Fibroblast of skin of left biceps (primary cell): ENCODE results near the gene CD82.
"Not testable (repeated sequence)": the region's sequence is repeated elsewhere in the genome, so short reads cannot be mapped to it uniquely, and the experiment has no call there.

Experiments
- DNase-seq, 2 experiments: peaks; one replicate each; pipeline ENCODE4 v3.0.0-alpha.2; 2013; ENCODE audit warnings: low read depth in 2 of 2

The CD82 gene

GRCh38 chr11:44533921-44534711 lies 31.3 kb upstream of the CD82 start:
- no peak for DNase-seq

- DNase-seq = no peak
These were observed 30.1 kb upstream of the CD82 start for GRCh38 chr11:44535191-44535980.

DNA sequence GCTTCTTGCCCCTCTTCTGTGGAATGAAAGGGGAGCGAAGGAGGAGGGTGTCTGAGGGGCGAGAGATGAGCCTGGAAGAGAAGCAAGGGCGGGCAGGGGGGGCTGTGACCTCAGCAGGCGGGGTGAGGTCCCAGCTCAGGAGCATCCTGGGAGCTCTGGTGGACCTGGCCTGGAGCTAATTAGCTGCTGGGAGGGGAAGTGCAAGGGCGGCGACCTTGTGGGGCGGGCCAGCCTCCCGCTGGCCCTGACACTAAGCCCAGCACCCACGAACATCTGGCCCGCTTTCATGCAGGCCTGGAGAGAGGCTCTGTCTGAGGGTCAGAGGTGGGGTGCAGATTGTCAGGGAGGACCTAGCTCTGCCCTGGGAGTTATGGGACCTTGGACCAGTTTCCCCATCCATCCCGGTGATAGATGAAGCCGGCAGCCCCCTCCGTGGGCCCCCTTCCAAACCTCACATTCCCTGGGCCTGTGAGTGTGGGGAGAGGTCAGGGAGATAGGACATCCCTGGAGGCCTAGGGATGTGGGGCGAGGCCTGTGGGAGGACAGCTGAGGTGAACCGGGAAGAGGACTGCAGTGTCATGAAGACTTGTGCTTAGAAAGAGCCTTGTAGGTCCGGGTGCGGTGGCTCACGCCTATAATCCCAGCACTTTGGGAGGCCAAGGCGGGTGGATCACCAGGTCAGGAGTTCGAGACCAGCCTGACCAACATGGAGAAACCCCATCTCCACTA lies 28.5 kb upstream of the CD82 start:
- DNase-seq = no peak

DNA sequence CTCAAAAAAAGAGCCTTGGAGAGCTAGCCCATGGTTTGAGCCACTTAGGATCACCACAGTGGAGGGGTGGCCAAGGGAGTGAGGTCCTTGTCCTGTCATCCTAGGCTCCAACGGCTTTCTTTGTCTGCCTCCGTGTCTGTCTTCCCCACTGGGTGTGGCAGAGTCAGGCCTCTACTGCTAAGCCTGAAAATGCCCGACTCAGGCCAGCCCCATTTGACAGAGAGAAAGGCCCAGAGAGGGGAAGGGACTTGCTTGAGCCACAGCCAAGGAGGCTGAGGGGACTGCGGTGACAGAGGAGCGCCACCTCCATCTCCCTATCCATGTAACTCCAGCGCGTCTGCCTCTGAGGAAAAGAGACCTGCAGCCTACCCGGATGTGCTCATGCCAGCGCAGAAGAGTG lies 27.8 kb upstream of the CD82 start:
- no peak for DNase-seq

DNA sequence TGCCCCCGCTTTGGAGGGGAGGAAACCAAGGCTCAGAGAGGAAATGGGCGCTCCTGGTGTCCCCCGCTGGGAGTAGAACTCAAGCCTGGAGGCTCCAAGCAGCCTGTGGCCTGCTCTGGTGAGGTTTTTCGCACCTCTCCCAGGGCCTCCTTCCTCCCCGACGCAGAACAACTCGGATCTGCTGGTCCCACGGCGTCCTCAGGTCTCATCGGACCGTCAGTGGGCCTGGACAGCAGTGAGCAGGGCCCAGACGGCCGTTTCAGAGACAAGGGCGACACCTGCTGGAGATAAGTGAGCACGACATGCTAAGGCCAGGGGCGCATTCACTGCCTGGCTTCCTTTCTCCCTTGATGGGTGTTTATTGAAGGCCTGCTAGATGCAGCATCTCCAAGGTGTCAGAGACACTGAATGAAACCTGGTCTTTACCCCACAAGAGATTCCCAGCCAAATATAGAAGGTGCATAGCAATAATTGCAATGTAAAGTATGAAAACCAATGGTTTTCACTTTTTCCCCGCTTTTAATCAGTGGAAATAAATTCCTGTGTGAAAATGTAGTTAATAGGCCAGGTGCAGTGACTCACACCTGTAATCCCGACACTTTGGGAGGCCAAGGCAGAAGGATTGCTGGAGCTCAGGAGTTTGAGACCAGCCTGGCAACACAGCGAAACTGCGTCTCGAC lies 26.9 kb upstream of the CD82 start:
- DNase-seq = peak in 1 of 2 experiments; percentile 20

DNA sequence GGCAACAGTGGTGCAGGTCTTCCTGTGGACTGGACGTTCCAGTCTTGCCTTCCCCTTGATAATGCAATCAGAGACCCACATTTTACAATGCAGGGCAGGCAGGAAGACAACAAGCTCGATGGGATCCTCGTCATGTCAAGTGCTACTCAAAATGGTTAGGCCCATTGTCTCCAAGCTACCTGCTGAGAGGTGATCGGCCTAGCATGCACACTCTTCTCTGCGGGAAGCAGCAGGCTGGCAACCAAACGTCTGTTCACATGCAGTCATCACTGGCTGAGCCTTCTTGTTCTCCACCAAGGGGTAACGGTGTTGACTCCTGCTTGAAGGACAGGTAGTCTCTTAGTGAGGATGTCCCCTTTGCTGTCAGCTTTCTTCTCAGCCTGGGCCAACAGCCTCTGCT lies 25.5 kb upstream of the CD82 start:
- DNase-seq = no peak

GRCh38 chr11:44540667-44541066 lies 24.8 kb upstream of the CD82 start:
- no peak for DNase-seq

GRCh38 chr11:44542372-44542771 lies 23.1 kb upstream of the CD82 start:
- no peak for DNase-seq

DNA sequence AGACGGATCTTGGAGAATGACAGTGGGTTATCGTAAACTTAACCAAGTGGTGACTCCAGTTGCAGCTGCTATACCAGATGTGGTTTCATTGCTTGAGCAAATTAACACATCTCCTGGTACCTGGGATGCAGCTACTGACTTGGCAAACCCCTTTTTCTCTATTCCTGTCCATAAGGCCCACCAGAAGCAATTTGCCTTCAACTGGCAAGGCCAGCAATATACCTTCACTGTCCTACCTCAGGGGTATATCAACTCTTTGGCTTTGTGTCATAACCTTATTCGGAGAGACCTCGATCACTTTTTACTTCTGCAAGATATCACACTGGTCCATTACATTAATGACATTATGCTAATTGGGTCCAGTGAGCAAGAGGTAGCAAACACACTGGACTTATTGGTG lies 18.5 kb upstream of the CD82 start:
- DNase-seq = not testable (repeated sequence)

DNA sequence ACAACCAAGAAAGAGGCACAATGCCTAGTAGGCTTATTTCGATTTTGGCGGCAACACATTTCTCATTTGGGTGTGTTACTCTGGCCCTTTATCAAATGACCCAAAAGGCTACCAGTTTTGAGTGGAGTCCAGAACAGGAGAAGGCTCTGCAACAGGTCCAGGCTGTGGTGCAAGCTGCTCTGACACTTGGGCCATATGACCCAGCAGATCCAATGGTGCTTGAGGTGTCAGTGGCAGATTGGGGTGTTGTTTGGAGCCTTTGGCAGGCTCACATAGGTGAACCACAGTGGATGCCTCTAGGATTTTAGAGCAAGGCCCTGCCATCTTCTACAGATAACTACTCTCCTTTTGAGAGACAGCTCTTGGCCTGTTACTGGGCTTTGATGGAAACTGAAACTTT lies 17.9 kb upstream of the CD82 start:
- not testable (repeated sequence) for DNase-seq

- DNase-seq = no peak
These were observed 17.3 kb upstream of the CD82 start for GRCh38 chr11:44548032-44548695.

- DNase-seq = not testable (repeated sequence)
These were observed 16.3 kb upstream of the CD82 start for GRCh38 chr11:44548961-44549749.

GRCh38 chr11:44550123-44550522 lies 15.3 kb upstream of the CD82 start:
- DNase-seq = no peak

- DNase-seq = no peak
These were observed 13.9 kb upstream of the CD82 start for GRCh38 chr11:44551456-44552139.

- no peak for DNase-seq
These were observed 10.2 kb upstream of the CD82 start for GRCh38 chr11:44555031-44555800.

GRCh38 chr11:44556735-44557409 lies 8.6 kb upstream of the CD82 start:
- no peak for DNase-seq

GRCh38 chr11:44557464-44557863 lies 8.0 kb upstream of the CD82 start:
- no peak for DNase-seq

- DNase-seq = no peak
These were observed 6.1 kb upstream of the CD82 start for GRCh38 chr11:44559207-44559939.
